HepG2 (cell line): ENCODE measurements around the gene LOC128125822.

Source experiments
- CREM ChIP-seq, 2 experiments: sonication (generic) in 1 of 2; formaldehyde crosslinking in 1 of 2; IDR thresholded peaks; 2 replicates each; pipeline versions ENCODE4 v1.4.0 to v1.6.1; 2016 to 2020; ENCODE audit warnings: antibody characterized with exemption in 1 of 2, mild to moderate bottlenecking in 1 of 2, missing genetic modification reagents in 1 of 2
- GLMP ChIP-seq: sonication (generic); formaldehyde crosslinking; IDR thresholded peaks from 2 replicates; pipeline ENCODE4 v1.9.0; 2021; ENCODE audit warnings: missing genetic modification reagents, mild to moderate bottlenecking, borderline replicate concordance
- HMGXB4 ChIP-seq, 2 experiments: sonication (generic) in 1 of 2; formaldehyde crosslinking in 1 of 2; IDR thresholded peaks; 2 replicates each; pipeline versions ENCODE4 v1.4.0 to v1.6.1; 2018 to 2020; ENCODE audit warnings: missing genetic modification reagents in 2 of 2, borderline replicate concordance in 1 of 2, low read depth in 1 of 2, mild to moderate bottlenecking in 1 of 2, missing biosample characterization in 1 of 2
- HNRNPH1 ChIP-seq: fragments of 200-400 bp; formaldehyde crosslinking; optimal IDR thresholded peaks from 2 replicates; pipeline ENCODE3; 2017; ENCODE audit warnings: mild to moderate bottlenecking, low read depth, low read length
- KDM4B ChIP-seq: sonication (generic); formaldehyde crosslinking; IDR thresholded peaks from 2 replicates; pipeline ENCODE4 v1.4.0; 2020; ENCODE audit warnings: missing genetic modification reagents
- NR2C2 ChIP-seq: sonication (generic); formaldehyde crosslinking; IDR thresholded peaks from 2 replicates; pipeline ENCODE4 v1.4.0; 2020; ENCODE audit warnings: missing genetic modification reagents, mild to moderate bottlenecking, moderate library complexity, borderline replicate concordance
- SMAD1 ChIP-seq: sonication (generic); formaldehyde crosslinking; IDR thresholded peaks from 2 replicates; pipeline ENCODE4 v1.4.0; 2020; ENCODE audit warnings: missing genetic modification reagents, low read depth, mild to moderate bottlenecking, borderline replicate concordance
- TEF ChIP-seq: sonication (generic); formaldehyde crosslinking; IDR thresholded peaks from 2 replicates; pipeline ENCODE4 v1.5.0; 2020; ENCODE audit warnings: missing genetic modification reagents
- ZGPAT ChIP-seq: IDR thresholded peaks from 2 replicates; pipeline ENCODE4 v1.6.1; 2016; ENCODE audit warnings: mild to moderate bottlenecking
- ZHX2 ChIP-seq, 2 experiments: sonication (generic) in 1 of 2; formaldehyde crosslinking in 1 of 2; IDR thresholded peaks; 2 replicates each; pipeline versions ENCODE4 v1.6.1 to v1.9.0; 2014 to 2022; ENCODE audit warnings: antibody characterized with exemption in 1 of 2, borderline replicate concordance in 1 of 2, inconsistent platforms in 1 of 2, low read depth in 1 of 2, missing genetic modification reagents in 1 of 2
- ZMYM4 ChIP-seq: sonication (generic); formaldehyde crosslinking; IDR thresholded peaks from 2 replicates; pipeline ENCODE4 v1.8.1; 2023; ENCODE audit warnings: mild to moderate bottlenecking, missing genetic modification reagents
- ZNF12 ChIP-seq: sonication (generic); formaldehyde crosslinking; IDR thresholded peaks from 2 replicates; pipeline ENCODE4 v1.5.0; 2020; ENCODE audit warnings: missing genetic modification reagents
- ZNF552 ChIP-seq: sonication (generic); formaldehyde crosslinking; IDR thresholded peaks from 2 replicates; pipeline ENCODE4 v1.9.0; 2022; ENCODE audit warnings: missing genetic modification reagents, mild to moderate bottlenecking, borderline replicate concordance
- ZNF660 ChIP-seq: sonication (generic); formaldehyde crosslinking; IDR thresholded peaks from 2 replicates; pipeline ENCODE4 v1.5.1; 2020; ENCODE audit warnings: mild to moderate bottlenecking, low read depth, missing genetic modification reagents, borderline replicate concordance

Gene LOC128125822

GRCh38 chr6:63527658-63528514 lies 44.4 kb upstream of the LOC128125822 start (continued):
- TF ChIP-seq HMGXB4 (CRISPR knock-in tag; IDR thresholded peaks at IDR 0.05; ENCODE audit: borderline replicate concordance in 1 of 2, low read depth in 1 of 2), result 0 out of 4 replicates have a peak, but pooled peaks of 1 of the 2 experiments have one; percentile 51
- no peak for TF ChIP-seq ZNF552 (CRISPR knock-in tag)
- no peak for TF ChIP-seq TEF (CRISPR knock-in tag)
- peak; percentile 92 for TF ChIP-seq ZGPAT (CRISPR knock-in tag)
- peak; percentile 76 for TF ChIP-seq CREM (IDR thresholded peaks at IDR 0.05)
- no peak for TF ChIP-seq CREM (CRISPR knock-in tag; IDR thresholded peaks at IDR 0.05)
- no peak for TF ChIP-seq ZHX2 (IDR thresholded peaks at IDR 0.05; ENCODE audit: low read depth)
- no peak for TF ChIP-seq ZHX2 (CRISPR knock-in tag; IDR thresholded peaks at IDR 0.05; ENCODE audit: borderline replicate concordance)
- no peak for TF ChIP-seq SMAD1 (CRISPR knock-in tag)
- TF ChIP-seq GLMP, result no peak
- peak; percentile 34; the same call in 1 of the 2 replicates for TF ChIP-seq NR2C2 (CRISPR knock-in tag)
- TF ChIP-seq HNRNPH1, result no peak
- peak; percentile 97 for TF ChIP-seq KDM4B (CRISPR knock-in tag)
- peak; percentile 59; the same call in 1 of the 2 replicates for TF ChIP-seq ZNF12 (CRISPR knock-in tag)
- no peak for TF ChIP-seq ZNF660
- TF ChIP-seq ZMYM4, result peak; percentile 63; the same call in 1 of the 2 replicates
